Kidney (tissue), 14 donors: ENCODE measurements around the gene SHF. TPM values are rescaled to one million over a fixed set of nuclear protein-coding genes. Genes with fewer than 3 reads are reported as not detected.

Experiments used
- DNase-seq, 5 donors: peaks; one replicate each; pipeline ENCODE4 v3.0.0-alpha.2; 2013 to 2020
- FAIRE-seq: peaks from 2 replicates; lab custom pipeline; 2012; peaks lifted over from hg19 to GRCh38; lab: Jason Lieb, UNC
- H3K27ac ChIP-seq, 2 donors: one replicate each; pipeline ENCODE4 v1.7.0; 2013; ENCODE audit warnings: low read depth in 2 of 2, low read length in 2 of 2, inconsistent platforms in 1 of 2
- H3K27me3 ChIP-seq: one replicate; pipeline ENCODE4 v1.7.1; 2013; ENCODE audit warnings: low read length, inconsistent platforms; ENCODE audit not compliant: control insufficient read depth, insufficient read depth
- H3K36me3 ChIP-seq, 3 donors: one replicate each; pipeline versions ENCODE4 v1.7.0 to v1.7.1; 2013; ENCODE audit warnings: low read length in 3 of 3, control low read depth in 1 of 3, inconsistent platforms in 1 of 3; ENCODE audit not compliant: insufficient read depth in 3 of 3, control insufficient read depth in 2 of 3
- H3K4me1 ChIP-seq, 3 donors: one replicate each; pipeline versions ENCODE4 v1.7.0 to v1.7.1; 2013; ENCODE audit warnings: low read length in 3 of 3, inconsistent platforms in 1 of 3, low read depth in 1 of 3; ENCODE audit not compliant: control insufficient read depth in 2 of 3, insufficient read depth in 2 of 3
- H3K4me3 ChIP-seq, 3 donors: one replicate each; pipeline versions ENCODE4 v1.7.0 to v1.8.1; 2013; ENCODE audit warnings: low read length in 3 of 3, control low read depth in 1 of 3, inconsistent platforms in 1 of 3
- H3K9ac ChIP-seq, 3 donors: one replicate each; pipeline versions ENCODE4 v1.7.0 to v1.7.1; 2013; ENCODE audit warnings: low read length in 3 of 3, control low read depth in 1 of 3, inconsistent platforms in 1 of 3
- H3K9me3 ChIP-seq, 3 donors: one replicate each; pipeline versions ENCODE4 v1.7.0 to v1.7.1; 2013; ENCODE audit warnings: low read length in 3 of 3, control low read depth in 1 of 3, inconsistent platforms in 1 of 3; ENCODE audit not compliant: control insufficient read depth in 2 of 3, insufficient read depth in 1 of 3
- CTCF ChIP-seq: IDR thresholded peaks from 3 replicates; pipeline ENCODE4 v1.5.1; 2012; ENCODE audit warnings: mild to moderate bottlenecking, moderate library complexity, borderline replicate concordance; ENCODE audit not compliant: insufficient read depth; ENCODE audit errors: extremely low read depth
- intact Hi-C: fragments of 100-400 bp; cut with DNase I; formaldehyde crosslinking; loops from one replicate; pipeline ENCODE4 v1.11.1; 2022
- polyA plus RNA-seq: library from polyadenylated mRNA; stranded (reverse); fragments of 350-450 nt; fragmentation: Illumina TruSeq; extraction: RNeasy Lipid Tissue Mini Kit (QIAGEN cat#74804); gene quantifications from one replicate; pipeline ENCODE4 v1.2.3, GENCODE V29; 2014; ENCODE audit warnings: low read depth, low replicate concordance; ENCODE audit not compliant: insufficient read depth
- total RNA-seq: library from RNA; stranded (reverse); fragmentation: NEBNext Ultra II Directional; extraction: Animal tissue kit (Norgen Biotek cat#: 25700); gene quantifications from one replicate; pipeline ENCODE4 v1.2.1, GENCODE V29; 2021
- donor health status: control.
- donor health status: control.
- donor health status: control.
- donor health status: control.
- donor health status: control.
- donor health status: DM: yes; HTN: yes; CAD: no.
- donor health status: Normal renal cell carcinoma (clear cell type).

SHF gene
- total and polyA plus RNA-seq, 2 donors from 2014 or later = 5.2 to 7.7 TPM

- Histone ChIP-seq H3K27me3 (no peaks in the 10 kb centered on the region), H3K4me1 (no peaks in the 10 kb centered on the region), H3K36me3 (no peaks in the 10 kb centered on the region), H3K4me3 (no peak overlapping the region), H3K9ac (no peak overlapping the region), H3K27ac (no peak overlapping the region), H3K9me3 (no peaks in the 10 kb centered on the region)
- DNase-seq (no peak), FAIRE-seq (no peak)
- no peak for TF ChIP-seq CTCF
- intact Hi-C loops = no loop called here
Observed at GRCh38 chr15:45221967-45222366, 34.2 kb upstream of the SHF start.

GRCh38 chr15:45221053-45221599 is 33.4 kb upstream of the SHF start:
- intact Hi-C loops = no loop called here
- no peak for FAIRE-seq
- Histone ChIP-seq H3K9ac (no peak overlapping the region), H3K27me3 (no peaks in the 10 kb centered on the region), H3K9me3 (no peaks in the 10 kb centered on the region), H3K4me3 (no peak overlapping the region), H3K36me3 (no peaks in the 10 kb centered on the region), H3K4me1 (no peaks in the 10 kb centered on the region), H3K27ac (no peak overlapping the region)
- TF ChIP-seq CTCF = no peak
- no peak for DNase-seq

GRCh38 chr15:45212493-45212892 is 24.7 kb upstream of the SHF start:
- Histone ChIP-seq H3K9ac (no peak overlapping the region), H3K27me3 (no peaks in the 10 kb centered on the region), H3K9me3 (no peaks in the 10 kb centered on the region), H3K4me1 (no peaks in the 10 kb centered on the region), H3K4me3 (no peak overlapping the region), H3K36me3 (no peaks in the 10 kb centered on the region), H3K27ac (no peak overlapping the region)
- intact Hi-C loops = no loop called here
- DNase-seq (no peak), FAIRE-seq (no peak)
- TF ChIP-seq CTCF = no peak

GRCh38 chr15:45205192-45205591 is 17.4 kb upstream of the SHF start:
- H3K36me3 ChIP-seq = no peaks in the 10 kb centered on the region
- intact Hi-C loops = no loop called here
- H3K9me3 ChIP-seq = no peaks in the 10 kb centered on the region
- H3K9ac ChIP-seq = no peak overlapping the region
- H3K4me1 ChIP-seq = no peaks in the 10 kb centered on the region
- no peaks in the 10 kb centered on the region for H3K27me3 ChIP-seq
- no peak overlapping the region for H3K4me3 ChIP-seq
- peak in 4 of 5 donors; percentile 67 to 82 (median 75) for DNase-seq
- no peak for FAIRE-seq
- H3K27ac ChIP-seq = no peak overlapping the region
- peak; percentile 78 for TF ChIP-seq CTCF
